Testis (tissue), 3 donors: Measurements from ENCODE around the gene NYAP2. TPM values are rescaled to one million over a fixed set of nuclear protein-coding genes. Genes with fewer than 3 reads are reported as not detected.

Source experiments
- DNase-seq: peaks from one replicate; pipeline ENCODE4 v3.0.0-alpha.2; 2019
- H3K27ac ChIP-seq, 2 donors: fragments of 200-600 bp; sonication (generic); one replicate each; pipeline ENCODE4 v1.5.1; 2019
- H3K27me3 ChIP-seq: fragments of 200-600 bp; sonication (generic); one replicate; pipeline ENCODE4 v1.5.1; 2019
- H3K36me3 ChIP-seq: fragments of 200-600 bp; sonication (generic); one replicate; pipeline ENCODE4 v1.5.1; 2017; ENCODE audit warnings: low read depth; ENCODE audit errors: missing control alignments
- H3K4me1 ChIP-seq: fragments of 200-600 bp; sonication (generic); one replicate; pipeline ENCODE4 v1.5.1; 2019
- H3K4me3 ChIP-seq, 2 donors: fragments of 200-600 bp; sonication (generic); one replicate each; pipeline ENCODE4 v1.5.1; 2017 to 2019
- H3K9me3 ChIP-seq: fragments of 200-600 bp; sonication (generic); one replicate; pipeline ENCODE4 v1.5.1; 2017
- CTCF ChIP-seq, 3 experiments: fragments of 450-650 bp in 2 of 3; fragments of 200-600 bp in 1 of 3; sonication (generic) in 1 of 3; IDR thresholded peaks; one replicate each; pipeline ENCODE4 v1.5.1; 2016 to 2019; ENCODE audit warnings: antibody characterized with exemption in 3 of 3, mild to moderate bottlenecking in 2 of 3, moderate library complexity in 1 of 3
- POLR2A ChIP-seq: fragments of 450-650 bp; IDR thresholded peaks from one replicate; pipeline ENCODE4 v1.6.1; 2017; ENCODE audit warnings: antibody characterized with exemption, mild to moderate bottlenecking, moderate library complexity
- WGBS, 2 donors: methylation state at CpG; one replicate each; pipeline ENCODE4 v1.1.5; 2018; 5-methylcytosine and 5-hydroxymethylcytosine counted together
- intact Hi-C: fragments of 100-400 bp; cut with DNase I; formaldehyde crosslinking; loops from one replicate; pipeline ENCODE4 v1.15.1; 2023; ENCODE audit warnings: low total_unique reads
- polyA plus RNA-seq: library from polyadenylated mRNA; stranded (reverse); fragments of 350-450 nt; fragmentation: Illumina TruSeq; extraction: RNeasy Lipid Tissue Mini Kit (QIAGEN cat#74804); gene quantifications from one replicate; pipeline ENCODE4 v1.2.3, GENCODE V29; 2014; ENCODE audit warnings: low read depth, low replicate concordance; ENCODE audit not compliant: insufficient read depth
- total RNA-seq, 2 donors: library from RNA; depleted of rRNA; stranded (reverse); fragments of >200 nt; gene quantifications; one replicate each; pipeline ENCODE4 v1.2.3, GENCODE V29; 2016

Gene NYAP2
- total and polyA plus RNA-seq, 3 donors from 2014 or later = 0.17 to 0.25 (median 0.24) TPM

- no peak overlapping the region for H3K27ac ChIP-seq
- TF ChIP-seq POLR2A = no peak
- no peak for TF ChIP-seq CTCF (IDR thresholded peaks at IDR 0.05)
- 72 to 73% methylated on average over 2 of the region's 2 CpGs for WGBS, 2 donors
- no peak for DNase-seq
- intact Hi-C loops = no loop called here
- H3K36me3 ChIP-seq = no peaks in the 10 kb centered on the region
- H3K4me1 ChIP-seq = no peaks in the 10 kb centered on the region
- H3K4me3 ChIP-seq = no peak overlapping the region
- no peaks in the 10 kb centered on the region for H3K27me3 ChIP-seq
- H3K9me3 ChIP-seq = no peaks in the 10 kb centered on the region
Measured at GRCh38 chr2:225479386-225479785, 79.9 kb downstream of the NYAP2 start.

- Histone ChIP-seq H3K36me3 (no peaks in the 10 kb centered on the region), H3K4me3 (no peak overlapping the region), H3K27ac (no peak overlapping the region), H3K27me3 (no peaks in the 10 kb centered on the region), H3K4me1 (no peaks in the 10 kb centered on the region), H3K9me3 (no peaks in the 10 kb centered on the region)
- DNase-seq = no peak
- intact Hi-C loops = no loop called here
- WGBS, 2 donors = 86 to 97% methylated on average over 3 of the region's 3 CpGs
- no peak for TF ChIP-seq CTCF (IDR thresholded peaks at IDR 0.05)
- no peak for TF ChIP-seq POLR2A
Measured at GRCh38 chr2:225484751-225485150, 85.2 kb downstream of the NYAP2 start.

GRCh38 chr2:225486236-225486635 lies 86.7 kb downstream of the NYAP2 start:
- Histone ChIP-seq H3K4me1 (no peaks in the 10 kb centered on the region), H3K4me3 (no peak overlapping the region), H3K27ac (no peak overlapping the region), H3K27me3 (no peaks in the 10 kb centered on the region), H3K36me3 (no peaks in the 10 kb centered on the region), H3K9me3 (no peaks in the 10 kb centered on the region)
- TF ChIP-seq CTCF (IDR thresholded peaks at IDR 0.05) = no peak
- TF ChIP-seq POLR2A = no peak
- 91 to 97% methylated on average over 3 of the region's 3 CpGs for WGBS, 2 donors
- DNase-seq = no peak
- intact Hi-C loops = no loop called here

- Histone ChIP-seq H3K4me3 (no peak overlapping the region), H3K27ac (no peak overlapping the region), H3K4me1 (no peaks in the 10 kb centered on the region), H3K36me3 (no peaks in the 10 kb centered on the region), H3K27me3 (no peaks in the 10 kb centered on the region), H3K9me3 (no peaks in the 10 kb centered on the region)
- no peak for DNase-seq
- no peak for TF ChIP-seq CTCF (IDR thresholded peaks at IDR 0.05)
- TF ChIP-seq POLR2A = no peak
- 66 to 71% methylated on average over 2 of the region's 2 CpGs for WGBS, 2 donors
- intact Hi-C loops = no loop called here
Measured at GRCh38 chr2:225487878-225488416, 88.4 kb downstream of the NYAP2 start.

GRCh38 chr2:225488743-225489142 lies 89.2 kb downstream of the NYAP2 start:
- Histone ChIP-seq H3K36me3 (no peaks in the 10 kb centered on the region), H3K4me3 (no peak overlapping the region), H3K4me1 (no peaks in the 10 kb centered on the region), H3K27ac (no peak overlapping the region), H3K27me3 (no peaks in the 10 kb centered on the region), H3K9me3 (no peaks in the 10 kb centered on the region)
- no peak for DNase-seq
- TF ChIP-seq POLR2A (no peak), CTCF (IDR thresholded peaks at IDR 0.05) (no peak)
- intact Hi-C loops = no loop called here
- 89% methylated on average over 2 of the region's 2 CpGs for WGBS, 2 donors
